GM15510 (cell line): ENCODE data around the gene THAP9.

ENCODE experiments used
- POLR2A ChIP-seq: IDR thresholded peaks from 3 replicates; pipeline ENCODE4 v1.6.1; 2011; ENCODE audit warnings: borderline replicate concordance; ENCODE audit not compliant: insufficient read length; ENCODE audit errors: extremely low read depth

Gene THAP9

GRCh38 chr4:82918091-82918490 lies 17.6 kb downstream of the THAP9 start:
- no peak for TF ChIP-seq POLR2A

- TF ChIP-seq POLR2A: no peak
Observed at GRCh38 chr4:82919386-82919785, 18.9 kb downstream of the THAP9 start.

DNA sequence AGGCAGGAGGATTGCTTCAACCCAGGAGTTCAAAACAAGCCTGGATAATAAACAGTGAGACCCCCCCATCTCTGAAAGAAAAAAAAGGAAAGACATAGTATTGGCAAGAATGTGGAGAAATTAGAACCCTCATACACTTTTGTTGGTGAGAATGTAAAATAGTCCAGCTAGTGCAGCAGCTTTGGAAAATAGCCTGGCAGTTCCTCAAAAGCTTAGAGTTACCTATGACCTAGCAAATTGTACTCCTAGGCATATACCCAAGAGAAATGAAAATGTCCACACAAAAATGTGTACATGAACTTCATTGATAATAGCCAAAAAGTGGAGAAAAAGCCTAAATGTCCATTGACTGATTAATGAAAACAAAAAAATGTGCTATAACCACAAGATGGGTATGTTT lies 21.3 kb downstream of the THAP9 start:
- TF ChIP-seq POLR2A: no peak

DNA sequence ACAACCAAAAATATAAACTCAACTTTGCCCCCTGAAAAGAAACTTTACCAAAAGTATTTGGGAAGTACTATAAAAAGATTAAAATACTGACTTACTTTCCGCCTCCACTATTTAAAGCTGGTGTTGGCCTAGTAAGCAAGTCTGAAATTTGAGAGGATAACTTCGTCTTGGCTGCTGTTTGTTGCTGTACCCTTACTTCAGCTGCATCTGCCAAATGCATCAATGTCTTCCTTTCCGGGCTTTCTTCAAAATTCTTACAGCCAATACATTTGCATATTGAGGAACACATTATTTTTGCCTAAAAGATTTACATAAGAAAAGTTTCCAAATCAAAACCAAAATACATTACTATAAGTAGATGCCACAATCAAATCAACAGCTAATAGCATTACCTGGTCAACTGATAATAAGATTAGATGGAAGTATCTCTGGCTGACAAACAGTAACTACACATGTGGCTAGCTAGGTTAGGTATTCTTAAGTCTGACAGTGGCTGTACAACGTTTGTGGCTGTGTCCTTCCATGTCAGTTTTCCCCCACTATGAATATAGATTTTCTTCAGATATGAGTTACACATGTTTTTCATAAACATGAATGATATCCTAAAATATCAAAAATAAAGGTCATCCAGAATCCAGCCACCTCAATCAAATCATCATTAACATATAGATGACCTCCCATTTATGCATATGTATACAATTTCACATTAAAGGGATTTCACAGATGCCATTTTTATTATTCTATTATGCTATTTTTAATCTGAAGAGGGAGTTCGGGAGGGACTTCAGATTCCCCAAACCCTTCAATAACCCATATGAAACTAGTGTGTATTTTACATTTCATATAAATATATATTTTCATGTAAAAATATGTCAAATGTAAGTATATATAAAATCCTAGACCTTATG lies 30.6 kb downstream of the THAP9 start:
- TF ChIP-seq POLR2A: no peak

GRCh38 chr4:82934441-82934840 lies 33.9 kb downstream of the THAP9 start:
- no peak for TF ChIP-seq POLR2A

DNA sequence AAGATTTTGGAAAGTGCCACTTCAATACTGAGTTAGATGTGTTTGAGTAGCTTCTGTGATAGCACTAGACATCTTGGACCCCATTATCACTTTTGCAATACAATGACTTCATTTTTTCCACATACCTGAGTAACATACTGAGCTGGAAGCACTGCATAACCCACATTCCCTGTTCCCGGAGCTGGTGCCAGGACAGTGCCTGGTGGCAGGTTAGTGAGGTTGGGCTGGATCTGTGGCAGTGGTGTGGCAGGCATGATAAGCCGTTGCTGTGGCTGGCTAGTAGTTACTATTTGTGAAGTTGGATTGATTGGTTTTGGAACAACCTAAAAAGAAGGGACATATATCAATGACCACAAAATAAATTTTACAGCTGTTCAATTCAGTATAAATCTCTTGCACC lies 38.9 kb downstream of the THAP9 start:
- no peak for TF ChIP-seq POLR2A

- no peak for TF ChIP-seq POLR2A
Observed at GRCh38 chr4:82947498-82947897, 47.0 kb downstream of the THAP9 start.

- TF ChIP-seq POLR2A: no peak
Observed at GRCh38 chr4:82948647-82949204, 48.2 kb downstream of the THAP9 start.

- TF ChIP-seq POLR2A: no peak
Observed at GRCh38 chr4:82951196-82951595, 50.7 kb downstream of the THAP9 start.

GRCh38 chr4:82954212-82954611 lies 53.7 kb downstream of the THAP9 start:
- TF ChIP-seq POLR2A: no peak

- TF ChIP-seq POLR2A: no peak
Observed at GRCh38 chr4:82957045-82957444, 56.5 kb downstream of the THAP9 start.

DNA sequence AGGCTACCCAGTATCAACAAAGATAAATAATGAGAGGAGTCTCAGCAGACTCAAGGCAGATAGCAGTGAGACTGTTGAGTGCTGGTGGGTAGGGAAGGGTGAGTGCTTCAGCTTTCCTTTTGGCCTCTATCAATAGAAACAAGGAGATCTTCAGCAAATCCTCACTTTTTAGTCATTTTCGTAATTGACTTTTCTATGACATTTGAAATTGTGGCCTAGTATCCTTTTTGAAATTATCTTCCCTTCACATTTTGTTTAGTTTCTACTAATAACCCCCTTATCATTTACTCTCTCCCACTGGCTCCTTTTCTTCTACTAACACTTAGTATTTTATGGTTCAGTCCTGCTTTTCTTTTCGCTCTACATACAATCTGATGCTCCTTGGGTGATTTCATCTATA lies 65.2 kb downstream of the THAP9 start:
- no peak for TF ChIP-seq POLR2A

DNA sequence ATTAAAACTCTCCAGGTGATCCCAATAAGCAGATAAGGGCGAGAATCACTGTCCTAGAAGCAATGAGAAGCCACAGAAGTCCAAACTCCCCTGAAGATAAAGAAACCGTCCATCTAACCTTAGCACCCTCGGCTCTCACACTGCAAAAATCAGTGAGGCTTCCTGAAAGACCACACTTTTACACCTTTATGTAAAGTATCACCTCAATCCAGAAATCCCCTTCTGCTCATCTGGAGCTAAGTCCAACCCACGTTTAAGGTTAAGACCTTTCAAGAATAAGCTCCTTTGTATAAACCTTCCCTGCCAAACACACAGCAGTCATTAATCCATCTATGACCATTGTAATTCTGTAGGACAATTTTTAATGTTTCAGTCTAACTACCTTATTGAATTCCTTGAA lies 68.4 kb downstream of the THAP9 start:
- TF ChIP-seq POLR2A: no peak

- TF ChIP-seq POLR2A: no peak
Observed at GRCh38 chr4:82969414-82969813, 68.9 kb downstream of the THAP9 start.
